Measurements from ENCODE around the gene KIAA0513. TPM values are rescaled to one million over a fixed set of nuclear protein-coding genes. Genes with fewer than 3 reads are reported as not detected.

Gene KIAA0513
- total RNA-seq, 1 donor from 2014 or later: 4.7 TPM

GRCh38 chr16:85129876-85130704, 102.5 kb downstream of the KIAA0513 start:
- intact Hi-C loops (cut with micrococcal nuclease): no loop called here

- intact Hi-C loops (cut with micrococcal nuclease): no loop called here
Measured at GRCh38 chr16:85130705-85131028, 103.1 kb downstream of the KIAA0513 start.

- intact Hi-C loops (cut with micrococcal nuclease): no loop called here
Measured at GRCh38 chr16:85132456-85133289, 105.1 kb downstream of the KIAA0513 start.

GRCh38 chr16:85133290-85133599, 105.7 kb downstream of the KIAA0513 start:
- intact Hi-C loops (cut with micrococcal nuclease): no loop called here

- intact Hi-C loops (cut with micrococcal nuclease): no loop called here
Measured at GRCh38 chr16:85134076-85134788, 106.6 kb downstream of the KIAA0513 start.

GRCh38 chr16:85134789-85135142, 107.2 kb downstream of the KIAA0513 start:
- intact Hi-C loops (cut with micrococcal nuclease): no loop called here

- intact Hi-C loops (cut with micrococcal nuclease): no loop called here
Measured at GRCh38 chr16:85136213-85136701, 108.7 kb downstream of the KIAA0513 start.

- intact Hi-C loops (cut with micrococcal nuclease): no loop called here
Measured at GRCh38 chr16:85136702-85137322, 109.2 kb downstream of the KIAA0513 start.

GRCh38 chr16:85137323-85138072, 109.9 kb downstream of the KIAA0513 start:
- intact Hi-C loops (cut with micrococcal nuclease): no loop called here

- intact Hi-C loops (cut with micrococcal nuclease): no loop called here
Measured at GRCh38 chr16:85138073-85138824, 110.7 kb downstream of the KIAA0513 start.

- intact Hi-C loops (cut with micrococcal nuclease): no loop called here
Measured at GRCh38 chr16:85138825-85139627, 111.4 kb downstream of the KIAA0513 start.

GRCh38 chr16:85139881-85140339, 112.3 kb downstream of the KIAA0513 start:
- intact Hi-C loops (cut with micrococcal nuclease): no loop called here

GRCh38 chr16:85140455-85141012, 112.9 kb downstream of the KIAA0513 start:
- intact Hi-C loops (cut with micrococcal nuclease): no loop called here

GRCh38 chr16:85141491-85142128, 114.0 kb downstream of the KIAA0513 start:
- intact Hi-C loops (cut with micrococcal nuclease): no loop called here

- intact Hi-C loops (cut with micrococcal nuclease): no loop called here
Measured at GRCh38 chr16:85142129-85142513, 114.5 kb downstream of the KIAA0513 start.

- intact Hi-C loops (cut with micrococcal nuclease): no loop called here
Measured at GRCh38 chr16:85142771-85143211, 115.2 kb downstream of the KIAA0513 start.
